Colonic mucosa (tissue), 4 donors: Measurements from ENCODE around the gene FAM193A. TPM values are rescaled to one million over a fixed set of nuclear protein-coding genes. Genes with fewer than 3 reads are reported as not detected.
A peak's percentile ranks its signal among the peaks of the same experiment; 100 is the strongest.

ENCODE experiments used
- DNase-seq: peaks from one replicate; pipeline ENCODE4 v3.0.0-alpha.2; 2020
- H3K27ac ChIP-seq: fragments of 200-600 bp; one replicate; pipeline ENCODE4 v1.8.0; 2021
- H3K27me3 ChIP-seq: fragments of 200-600 bp; one replicate; pipeline ENCODE4 v1.8.0; 2021
- H3K36me3 ChIP-seq: fragments of 200-600 bp; one replicate; pipeline ENCODE4 v1.8.0; 2021
- H3K4me1 ChIP-seq: fragments of 200-600 bp; one replicate; pipeline ENCODE4 v1.8.0; 2021; ENCODE audit warnings: mild to moderate bottlenecking
- H3K4me3 ChIP-seq: fragments of 200-600 bp; one replicate; pipeline ENCODE4 v1.8.0; 2021
- H3K9ac ChIP-seq, 2 donors: one replicate each; pipeline ENCODE4 v1.7.0; 2013; ENCODE audit warnings: control low read depth in 2 of 2, low read depth in 2 of 2, low read length in 2 of 2
- H3K9me3 ChIP-seq: fragments of 200-600 bp; one replicate; pipeline ENCODE4 v1.8.0; 2021
- intact Hi-C: fragments of 100-400 bp; cut with DNase I; formaldehyde crosslinking; loops from one replicate; pipeline ENCODE4 v1.14.1; 2022
- total RNA-seq, 2 donors: library from RNA; stranded (reverse); fragmentation: NEBNext Ultra II Directional in 1 of 2; extraction: Animal tissue kit (Norgen Biotek cat#: 25700) in 1 of 2; gene quantifications; one replicate each; pipeline ENCODE4 v1.2.1, GENCODE V29; 2021
- TF ChIP-seq, protein P1 (sequence below): fragments of 200-600 bp; IDR thresholded peaks from one replicate; pipeline ENCODE4 v1.8.0; 2022; ENCODE audit warnings: antibody characterized with exemption, mild to moderate bottlenecking
- donor health status: healthy.
- donor health status: DM: no; HTN: no; CAD: no.
- donor health status: DM: no; HTN: no; CAD: no.

The FAM193A gene
- total RNA-seq, 2 donors from 2014 or later: 18.0 to 25.8 TPM

DNA sequence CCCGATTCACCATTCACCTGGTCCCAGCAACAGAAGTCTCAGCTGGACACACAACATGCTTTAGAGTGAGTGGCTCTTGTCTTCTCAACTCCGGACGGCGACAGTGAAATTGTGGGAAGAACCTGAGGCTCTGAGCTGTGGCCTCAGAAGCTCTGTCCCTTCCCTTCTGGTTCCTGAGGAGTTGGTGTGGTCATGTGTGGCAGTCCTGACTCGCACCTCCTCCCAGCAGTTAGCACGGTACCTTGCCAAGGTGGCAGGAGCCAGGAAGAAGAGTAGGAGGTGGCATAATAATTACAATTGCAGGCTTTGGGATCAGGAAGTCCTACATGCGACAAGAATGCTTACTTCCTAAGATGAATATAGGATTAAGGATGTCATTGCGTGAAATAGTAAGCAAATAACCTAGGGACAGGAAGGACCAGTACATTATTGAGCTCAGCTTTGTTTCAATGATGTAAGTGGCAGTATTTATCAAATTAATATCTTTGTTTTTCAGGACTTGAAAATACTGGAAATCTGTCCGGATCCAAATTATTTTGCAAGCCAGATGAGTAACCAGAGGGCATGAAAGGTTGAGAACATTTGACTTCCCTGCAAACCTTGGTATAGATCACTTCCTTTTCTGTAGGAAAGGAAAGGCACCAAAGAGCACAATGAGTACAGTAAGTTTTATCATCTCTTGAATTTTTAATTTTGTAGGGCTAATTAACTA, 46.5 kb upstream of the FAM193A start:
- H3K4me1 ChIP-seq: peaks cover 7% of the 10 kb centered on the region
- no peaks in the 10 kb centered on the region for H3K27me3 ChIP-seq
- H3K27ac ChIP-seq: no peak overlapping the region
- no peak overlapping the region for H3K4me3 ChIP-seq
- peaks cover 7% of the 10 kb centered on the region for H3K36me3 ChIP-seq
- no peak for DNase-seq
- intact Hi-C loops: no loop called here
- no peaks in the 10 kb centered on the region for H3K9me3 ChIP-seq
- TF ChIP-seq, protein P1, sequence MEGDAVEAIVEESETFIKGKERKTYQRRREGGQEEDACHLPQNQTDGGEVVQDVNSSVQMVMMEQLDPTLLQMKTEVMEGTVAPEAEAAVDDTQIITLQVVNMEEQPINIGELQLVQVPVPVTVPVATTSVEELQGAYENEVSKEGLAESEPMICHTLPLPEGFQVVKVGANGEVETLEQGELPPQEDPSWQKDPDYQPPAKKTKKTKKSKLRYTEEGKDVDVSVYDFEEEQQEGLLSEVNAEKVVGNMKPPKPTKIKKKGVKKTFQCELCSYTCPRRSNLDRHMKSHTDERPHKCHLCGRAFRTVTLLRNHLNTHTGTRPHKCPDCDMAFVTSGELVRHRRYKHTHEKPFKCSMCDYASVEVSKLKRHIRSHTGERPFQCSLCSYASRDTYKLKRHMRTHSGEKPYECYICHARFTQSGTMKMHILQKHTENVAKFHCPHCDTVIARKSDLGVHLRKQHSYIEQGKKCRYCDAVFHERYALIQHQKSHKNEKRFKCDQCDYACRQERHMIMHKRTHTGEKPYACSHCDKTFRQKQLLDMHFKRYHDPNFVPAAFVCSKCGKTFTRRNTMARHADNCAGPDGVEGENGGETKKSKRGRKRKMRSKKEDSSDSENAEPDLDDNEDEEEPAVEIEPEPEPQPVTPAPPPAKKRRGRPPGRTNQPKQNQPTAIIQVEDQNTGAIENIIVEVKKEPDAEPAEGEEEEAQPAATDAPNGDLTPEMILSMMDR: no peak
- no peak overlapping the region for H3K9ac ChIP-seq

- Histone ChIP-seq H3K4me3 (no peak overlapping the region), H3K9ac (no peak overlapping the region), H3K9me3 (no peaks in the 10 kb centered on the region), H3K27ac (no peak overlapping the region), H3K36me3 (peaks cover 13% of the 10 kb centered on the region), H3K27me3 (no peaks in the 10 kb centered on the region), H3K4me1 (no peaks in the 10 kb centered on the region)
- no peak for DNase-seq
- intact Hi-C loops: no loop called here
- TF ChIP-seq, protein P1: no peak
Measured at GRCh38 chr4:2492970-2493369, 43.5 kb upstream of the FAM193A start.

DNA sequence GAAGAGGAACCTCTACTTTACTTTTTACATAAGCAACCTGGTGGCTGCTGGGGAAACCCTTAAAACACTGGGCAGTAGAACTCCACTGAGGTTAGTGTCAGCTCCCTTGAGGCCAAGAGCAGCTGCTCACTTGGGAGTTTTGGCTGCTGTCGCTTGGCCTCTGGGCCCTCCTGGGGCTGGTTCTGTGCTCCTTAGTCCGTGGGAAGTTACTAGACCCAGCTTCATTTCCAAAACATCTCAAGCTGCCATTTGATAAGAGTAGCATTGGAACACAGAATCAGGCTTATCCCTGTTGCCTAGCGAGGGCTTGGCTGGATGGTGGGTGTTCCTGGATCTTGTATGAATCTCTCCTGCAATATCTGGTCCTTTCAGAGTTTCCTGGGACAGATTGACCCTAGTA, 41.5 kb upstream of the FAM193A start:
- Histone ChIP-seq H3K36me3 (peaks cover 30% of the 10 kb centered on the region), H3K27me3 (no peaks in the 10 kb centered on the region), H3K4me3 (no peak overlapping the region), H3K9me3 (no peaks in the 10 kb centered on the region), H3K27ac (no peak overlapping the region), H3K9ac (peak overlapping the region in 1 of 2 donors; percentile 26), H3K4me1 (no peaks in the 10 kb centered on the region)
- no peak for DNase-seq
- TF ChIP-seq, protein P1: no peak
- intact Hi-C loops: no loop called here

GRCh38 chr4:2497324-2497723, 39.1 kb upstream of the FAM193A start:
- intact Hi-C loops: no loop called here
- Histone ChIP-seq H3K27me3 (no peaks in the 10 kb centered on the region), H3K36me3 (peaks cover 33% of the 10 kb centered on the region), H3K27ac (no peak overlapping the region), H3K4me3 (no peak overlapping the region), H3K4me1 (no peaks in the 10 kb centered on the region), H3K9me3 (no peaks in the 10 kb centered on the region), H3K9ac (no peak overlapping the region)
- DNase-seq: no peak
- TF ChIP-seq, protein P1: no peak

DNA sequence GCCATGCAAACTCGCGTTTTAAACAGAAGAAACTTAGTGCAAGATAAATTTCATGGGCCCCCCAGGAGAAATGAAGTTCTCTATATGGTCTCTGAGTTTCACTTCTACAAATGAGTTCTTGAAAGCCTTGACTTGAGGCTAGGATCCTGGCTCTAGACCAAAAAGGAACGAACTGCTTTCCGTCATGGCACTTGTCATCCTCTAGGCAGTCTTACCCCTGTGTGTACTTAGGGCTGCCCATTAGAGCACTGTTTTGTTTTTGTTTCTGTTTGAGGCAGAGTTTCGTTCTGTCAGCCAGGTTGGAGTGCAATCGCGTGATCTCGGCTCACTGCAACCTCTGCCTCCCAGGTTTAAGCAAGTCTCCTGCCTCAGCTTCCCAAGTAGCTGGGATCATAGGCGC, 38.5 kb upstream of the FAM193A start:
- H3K9ac ChIP-seq: peak overlapping the region in 1 of 2 donors; percentile 3
- no peak for DNase-seq

More for the DNA sequence above, 38.5 kb upstream of the FAM193A start:
- TF ChIP-seq, protein P1: no peak
- intact Hi-C loops: no loop called here
- no peak overlapping the region for H3K27ac ChIP-seq
- peaks cover 31% of the 10 kb centered on the region for H3K36me3 ChIP-seq
- H3K27me3 ChIP-seq: no peaks in the 10 kb centered on the region
- no peaks in the 10 kb centered on the region for H3K9me3 ChIP-seq
- H3K4me3 ChIP-seq: no peak overlapping the region
- no peaks in the 10 kb centered on the region for H3K4me1 ChIP-seq
